ENCODE data around the gene MCF2L. TPM values are rescaled to one million over a fixed set of nuclear protein-coding genes. Genes with fewer than 3 reads are reported as not detected.

Gene MCF2L
- polyA plus RNA-seq, 1 donor, result 30.9 TPM

GRCh38 chr13:113086031-113086750 is 117.2 kb downstream of the MCF2L start:
- H3K9me3 ChIP-seq (ENCODE audit: control insufficient read depth, low read depth, low read length), result peaks cover 2% of the 10 kb centered on the region
- DNase-seq, result no peak
- no peaks in the 10 kb centered on the region for H3K4me1 ChIP-seq (ENCODE audit: control insufficient read depth, insufficient read depth, low read length)
- H3K27ac ChIP-seq (ENCODE audit: low read length), result no peak overlapping the region
- no peaks in the 10 kb centered on the region for H3K27me3 ChIP-seq (ENCODE audit: control insufficient read depth, insufficient read depth, low read length)
- WGBS (ENCODE audit: insufficient coverage, low lambda C conversion rate), result no CpG with 5 or more reads among the region's 32 CpGs
- peaks cover 50% of the 10 kb centered on the region for H3K36me3 ChIP-seq (ENCODE audit: control insufficient read depth, insufficient read depth, low read length)
- H3K4me3 ChIP-seq (ENCODE audit: low read length), result no peak overlapping the region

DNA sequence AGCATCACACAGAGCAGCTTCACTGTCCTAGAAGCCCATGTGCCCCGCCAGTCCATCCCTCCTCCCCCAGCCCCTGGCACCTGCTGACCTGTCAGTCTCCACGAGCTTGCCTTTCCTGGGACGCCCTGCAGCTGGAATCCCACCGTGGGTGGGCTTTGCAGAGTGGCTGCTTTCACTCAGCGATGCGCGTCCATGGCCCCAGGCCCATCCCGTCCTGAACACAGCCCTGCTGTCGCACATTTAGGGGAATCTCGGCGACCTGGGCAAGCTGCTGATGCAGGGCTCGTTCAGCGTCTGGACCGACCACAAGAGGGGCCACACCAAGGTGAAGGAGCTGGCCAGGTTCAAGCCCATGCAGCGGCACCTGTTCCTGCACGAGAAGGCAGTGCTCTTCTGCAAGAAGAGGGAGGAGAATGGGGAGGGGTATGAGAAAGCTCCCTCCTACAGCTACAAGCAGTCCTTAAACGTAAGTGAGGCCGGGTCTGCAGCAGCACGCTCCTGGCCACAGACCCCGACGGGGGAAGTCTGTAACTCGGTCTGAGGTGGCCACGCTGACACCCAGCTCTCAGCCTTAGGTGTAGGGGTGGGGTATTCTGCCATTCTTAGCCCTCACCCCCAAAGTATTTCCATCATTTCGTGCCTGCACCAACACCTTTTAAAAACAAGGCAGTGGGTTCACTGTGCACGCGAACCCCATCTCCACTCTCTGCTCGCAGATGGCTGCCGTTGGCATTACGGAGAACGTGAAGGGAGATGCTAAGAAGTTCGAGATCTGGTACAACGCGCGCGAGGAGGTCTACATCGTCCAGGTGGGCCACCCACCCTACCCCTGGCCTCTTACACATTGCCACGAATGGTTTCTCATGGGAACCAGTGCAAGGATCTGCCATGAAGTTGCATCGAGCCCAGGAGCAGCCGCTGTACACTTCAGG is 118.2 kb downstream of the MCF2L start:
- H3K36me3 ChIP-seq (ENCODE audit: control insufficient read depth, insufficient read depth, low read length), result peaks cover 47% of the 10 kb centered on the region
- WGBS (ENCODE audit: insufficient coverage, low lambda C conversion rate), result 100% methylated on average over 3 of the region's 39 CpGs
- DNase-seq, result no peak

DNA sequence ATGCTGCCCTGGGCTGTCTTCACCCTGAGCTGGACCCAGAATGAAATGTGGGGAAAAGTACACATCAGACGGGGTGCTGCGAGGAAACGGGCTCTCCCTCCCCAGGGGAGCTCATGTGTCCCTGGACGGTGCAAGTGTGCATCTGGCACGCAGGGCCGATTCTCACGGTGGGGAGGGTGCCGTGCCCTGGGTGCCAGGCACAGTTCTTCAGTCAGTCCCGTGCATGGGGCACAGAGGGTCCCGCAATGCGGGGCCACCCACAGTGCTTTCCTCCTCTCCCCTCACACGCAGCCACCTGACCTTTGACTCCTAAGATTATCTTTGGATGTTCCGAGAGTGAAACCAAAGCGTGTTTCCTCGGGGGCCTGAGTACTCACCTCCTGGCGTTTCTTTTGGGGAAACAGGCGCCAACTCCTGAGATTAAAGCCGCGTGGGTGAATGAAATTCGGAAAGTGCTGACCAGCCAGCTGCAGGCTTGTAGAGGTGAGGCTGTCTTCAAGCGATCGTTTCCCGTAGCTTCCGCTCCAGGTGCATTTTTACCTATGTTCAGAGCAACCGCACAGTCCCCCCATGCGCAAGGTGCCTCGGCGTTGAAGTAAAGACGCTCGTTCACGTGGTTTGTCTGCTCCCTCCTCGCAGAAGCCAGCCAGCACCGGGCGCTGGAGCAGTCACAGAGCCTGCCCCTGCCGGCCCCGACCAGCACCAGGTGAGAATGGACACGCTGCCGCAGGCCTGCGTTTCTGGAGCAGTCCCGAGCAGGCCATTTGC is 119.1 kb downstream of the MCF2L start:
- Histone ChIP-seq H3K36me3 (ENCODE audit: control insufficient read depth, insufficient read depth, low read length) (peaks cover 43% of the 10 kb centered on the region), H3K27ac (ENCODE audit: low read length) (no peak overlapping the region), H3K27me3 (ENCODE audit: control insufficient read depth, insufficient read depth, low read length) (no peaks in the 10 kb centered on the region), H3K4me1 (ENCODE audit: control insufficient read depth, insufficient read depth, low read length) (no peaks in the 10 kb centered on the region), H3K9me3 (ENCODE audit: control insufficient read depth, low read depth, low read length) (peaks cover 2% of the 10 kb centered on the region), H3K4me3 (ENCODE audit: low read length) (no peak overlapping the region)
- no peak for DNase-seq
- WGBS (ENCODE audit: insufficient coverage, low lambda C conversion rate), result no CpG with 5 or more reads among the region's 40 CpGs

More for the DNA sequence above, 118.2 kb downstream of the MCF2L start:
- Histone ChIP-seq H3K4me1 (ENCODE audit: control insufficient read depth, insufficient read depth, low read length) (no peaks in the 10 kb centered on the region), H3K9me3 (ENCODE audit: control insufficient read depth, low read depth, low read length) (peaks cover 2% of the 10 kb centered on the region), H3K27me3 (ENCODE audit: control insufficient read depth, insufficient read depth, low read length) (no peaks in the 10 kb centered on the region), H3K27ac (ENCODE audit: low read length) (no peak overlapping the region), H3K4me3 (ENCODE audit: low read length) (no peak overlapping the region)

GRCh38 chr13:113088691-113089020 is 119.6 kb downstream of the MCF2L start:
- Histone ChIP-seq H3K9me3 (ENCODE audit: control insufficient read depth, low read depth, low read length) (peaks cover 2% of the 10 kb centered on the region), H3K36me3 (ENCODE audit: control insufficient read depth, insufficient read depth, low read length) (peaks cover 42% of the 10 kb centered on the region), H3K4me1 (ENCODE audit: control insufficient read depth, insufficient read depth, low read length) (no peaks in the 10 kb centered on the region), H3K4me3 (ENCODE audit: low read length) (no peak overlapping the region), H3K27ac (ENCODE audit: low read length) (no peak overlapping the region), H3K27me3 (ENCODE audit: control insufficient read depth, insufficient read depth, low read length) (no peaks in the 10 kb centered on the region)
- WGBS (ENCODE audit: insufficient coverage, low lambda C conversion rate), result no CpG with 5 or more reads among the region's 17 CpGs
- DNase-seq, result no peak

GRCh38 chr13:113089693-113090414 is 120.8 kb downstream of the MCF2L start:
- no peak for DNase-seq
- H3K36me3 ChIP-seq (ENCODE audit: control insufficient read depth, insufficient read depth, low read length), result peaks cover 40% of the 10 kb centered on the region

GRCh38 chr13:113090415-113090770 is 121.4 kb downstream of the MCF2L start:
- H3K4me3 ChIP-seq (ENCODE audit: low read length), result no peak overlapping the region
- DNase-seq, result no peak
- no peaks in the 10 kb centered on the region for H3K4me1 ChIP-seq (ENCODE audit: control insufficient read depth, insufficient read depth, low read length)
- WGBS (ENCODE audit: insufficient coverage, low lambda C conversion rate), result no CpG with 5 or more reads among the region's 13 CpGs
- H3K27ac ChIP-seq (ENCODE audit: low read length), result no peak overlapping the region
- H3K27me3 ChIP-seq (ENCODE audit: control insufficient read depth, insufficient read depth, low read length), result no peaks in the 10 kb centered on the region
- H3K36me3 ChIP-seq (ENCODE audit: control insufficient read depth, insufficient read depth, low read length), result peaks cover 41% of the 10 kb centered on the region
- no peaks in the 10 kb centered on the region for H3K9me3 ChIP-seq (ENCODE audit: control insufficient read depth, low read depth, low read length)

More at GRCh38 chr13:113089693-113090414, 120.8 kb downstream of the MCF2L start:
- Histone ChIP-seq H3K27ac (ENCODE audit: low read length) (no peak overlapping the region), H3K4me3 (ENCODE audit: low read length) (no peak overlapping the region), H3K4me1 (ENCODE audit: control insufficient read depth, insufficient read depth, low read length) (no peaks in the 10 kb centered on the region), H3K27me3 (ENCODE audit: control insufficient read depth, insufficient read depth, low read length) (no peaks in the 10 kb centered on the region), H3K9me3 (ENCODE audit: control insufficient read depth, low read depth, low read length) (no peaks in the 10 kb centered on the region)
- WGBS (ENCODE audit: insufficient coverage, low lambda C conversion rate), result no CpG with 5 or more reads among the region's 36 CpGs

GRCh38 chr13:113090806-113091205 is 121.8 kb downstream of the MCF2L start:
- Histone ChIP-seq H3K4me1 (ENCODE audit: control insufficient read depth, insufficient read depth, low read length) (no peaks in the 10 kb centered on the region), H3K9me3 (ENCODE audit: control insufficient read depth, low read depth, low read length) (no peaks in the 10 kb centered on the region), H3K27ac (ENCODE audit: low read length) (no peak overlapping the region), H3K4me3 (ENCODE audit: low read length) (no peak overlapping the region), H3K27me3 (ENCODE audit: control insufficient read depth, insufficient read depth, low read length) (no peaks in the 10 kb centered on the region), H3K36me3 (ENCODE audit: control insufficient read depth, insufficient read depth, low read length) (peaks cover 41% of the 10 kb centered on the region)
- no peak for DNase-seq
- 80% methylated on average over 1 of the region's 24 CpGs for WGBS (ENCODE audit: insufficient coverage, low lambda C conversion rate)

DNA sequence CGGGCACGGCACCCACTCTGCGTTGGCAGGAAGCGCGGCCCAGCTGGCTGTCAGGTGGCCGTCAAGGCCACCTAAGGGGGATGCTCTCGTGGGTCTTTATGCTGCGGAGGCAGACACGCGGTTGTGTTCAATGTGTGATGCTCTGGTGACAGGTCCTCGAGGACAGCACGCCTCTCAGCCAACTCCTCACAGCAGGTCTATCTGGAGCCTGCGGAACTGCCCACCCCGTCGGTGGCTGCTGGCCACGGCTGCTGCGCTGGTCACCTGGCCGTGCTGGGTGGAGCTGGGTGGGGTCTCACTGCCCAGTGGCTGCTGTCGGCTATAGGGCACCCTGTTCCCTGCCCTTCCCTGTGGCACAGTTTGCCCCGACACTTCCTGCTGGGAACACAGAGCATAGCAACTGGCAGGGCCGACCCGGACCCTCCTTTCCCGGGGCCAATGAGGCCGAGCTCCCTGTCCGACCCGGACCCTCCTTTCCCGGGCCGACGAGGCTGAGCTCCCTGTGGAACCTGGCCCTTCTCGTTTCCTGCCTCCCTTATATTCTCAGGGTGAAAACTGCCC is 122.3 kb downstream of the MCF2L start:
- WGBS (ENCODE audit: insufficient coverage, low lambda C conversion rate), result no CpG with 5 or more reads among the region's 30 CpGs
- Histone ChIP-seq H3K4me1 (ENCODE audit: control insufficient read depth, insufficient read depth, low read length) (no peaks in the 10 kb centered on the region), H3K27ac (ENCODE audit: low read length) (no peak overlapping the region), H3K9me3 (ENCODE audit: control insufficient read depth, low read depth, low read length) (no peaks in the 10 kb centered on the region), H3K27me3 (ENCODE audit: control insufficient read depth, insufficient read depth, low read length) (no peaks in the 10 kb centered on the region), H3K36me3 (ENCODE audit: control insufficient read depth, insufficient read depth, low read length) (peaks cover 36% of the 10 kb centered on the region), H3K4me3 (ENCODE audit: low read length) (no peak overlapping the region)
- DNase-seq, result no peak

GRCh38 chr13:113091891-113092775 is 123.1 kb downstream of the MCF2L start:
- H3K4me1 ChIP-seq (ENCODE audit: control insufficient read depth, insufficient read depth, low read length), result no peaks in the 10 kb centered on the region
- H3K9me3 ChIP-seq (ENCODE audit: control insufficient read depth, low read depth, low read length), result no peaks in the 10 kb centered on the region
- no CpG with 5 or more reads among the region's 33 CpGs for WGBS (ENCODE audit: insufficient coverage, low lambda C conversion rate)
- H3K27me3 ChIP-seq (ENCODE audit: control insufficient read depth, insufficient read depth, low read length), result no peaks in the 10 kb centered on the region
- peaks cover 36% of the 10 kb centered on the region for H3K36me3 ChIP-seq (ENCODE audit: control insufficient read depth, insufficient read depth, low read length)
- H3K4me3 ChIP-seq (ENCODE audit: low read length), result no peak overlapping the region
- DNase-seq, result no peak
- H3K27ac ChIP-seq (ENCODE audit: low read length), result no peak overlapping the region

All from large intestine (tissue), 3 donors.